Esophagus muscularis mucosa (tissue), 4 donors: ENCODE data around the gene DARS1.

Source experiments
- EP300 ChIP-seq: sonication (generic); formaldehyde crosslinking; IDR thresholded peaks from one replicate; pipeline ENCODE4 v1.6.1; 2017; ENCODE audit warnings: antibody characterized with exemption
- POLR2A ChIP-seq: fragments of 450-650 bp; IDR thresholded peaks from one replicate; pipeline ENCODE4 v1.6.1; 2017; ENCODE audit warnings: antibody characterized with exemption, moderate library complexity, mild to moderate bottlenecking, low read depth
- POLR2AphosphoS5 ChIP-seq, 2 donors: sonication (generic); formaldehyde crosslinking; IDR thresholded peaks; one replicate each; pipeline ENCODE4 v1.6.1; 2017; ENCODE audit warnings: antibody characterized with exemption in 2 of 2
- TF ChIP-seq, protein P1 (sequence below), 3 experiments: fragments of 200-600 bp in 2 of 3; fragments of 450-650 bp in 1 of 3; sonication (generic) in 2 of 3; IDR thresholded peaks; one replicate each; pipeline ENCODE4 v1.5.1; 2017 to 2019; ENCODE audit warnings: antibody characterized with exemption in 3 of 3, mild to moderate bottlenecking in 2 of 3, moderate library complexity in 1 of 3

DNA sequence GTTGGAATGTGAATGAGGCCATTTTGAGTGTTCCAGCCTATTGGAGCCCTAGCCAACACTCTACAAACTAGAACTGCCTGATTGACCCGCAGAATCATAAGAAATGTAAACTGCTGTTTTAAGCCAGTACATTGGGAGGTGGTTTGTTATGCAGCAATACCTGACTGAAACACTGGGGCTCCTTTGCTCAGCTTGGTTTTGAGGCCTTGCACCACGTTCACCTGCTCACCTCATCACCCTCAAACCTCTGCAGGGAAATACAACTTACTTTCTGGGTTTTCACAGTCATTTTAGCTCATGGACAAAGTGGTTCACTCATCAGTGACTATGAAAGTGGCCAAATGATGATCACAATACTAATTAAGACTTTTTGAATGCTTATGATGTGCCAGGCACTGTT lies 10.9 kb upstream of the DARS1 start:
- TF ChIP-seq, protein P1, sequence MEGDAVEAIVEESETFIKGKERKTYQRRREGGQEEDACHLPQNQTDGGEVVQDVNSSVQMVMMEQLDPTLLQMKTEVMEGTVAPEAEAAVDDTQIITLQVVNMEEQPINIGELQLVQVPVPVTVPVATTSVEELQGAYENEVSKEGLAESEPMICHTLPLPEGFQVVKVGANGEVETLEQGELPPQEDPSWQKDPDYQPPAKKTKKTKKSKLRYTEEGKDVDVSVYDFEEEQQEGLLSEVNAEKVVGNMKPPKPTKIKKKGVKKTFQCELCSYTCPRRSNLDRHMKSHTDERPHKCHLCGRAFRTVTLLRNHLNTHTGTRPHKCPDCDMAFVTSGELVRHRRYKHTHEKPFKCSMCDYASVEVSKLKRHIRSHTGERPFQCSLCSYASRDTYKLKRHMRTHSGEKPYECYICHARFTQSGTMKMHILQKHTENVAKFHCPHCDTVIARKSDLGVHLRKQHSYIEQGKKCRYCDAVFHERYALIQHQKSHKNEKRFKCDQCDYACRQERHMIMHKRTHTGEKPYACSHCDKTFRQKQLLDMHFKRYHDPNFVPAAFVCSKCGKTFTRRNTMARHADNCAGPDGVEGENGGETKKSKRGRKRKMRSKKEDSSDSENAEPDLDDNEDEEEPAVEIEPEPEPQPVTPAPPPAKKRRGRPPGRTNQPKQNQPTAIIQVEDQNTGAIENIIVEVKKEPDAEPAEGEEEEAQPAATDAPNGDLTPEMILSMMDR (IDR thresholded peaks at IDR 0.05) = no peak
- TF ChIP-seq POLR2AphosphoS5 (IDR thresholded peaks at IDR 0.05) (no peak), EP300 (no peak), POLR2A (no peak)
